Activated CD4-positive, alpha-beta memory T cell treated with anti-CD3 and anti-CD28 coated beads, Interleukin-2, amount 10 ng/mL, durations not matched to agents 7 days and 5 days (primary cell): Measurements from ENCODE around the gene NRG3. TPM values are rescaled to one million over a fixed set of nuclear protein-coding genes. Genes with fewer than 3 reads are reported as not detected.

ENCODE experiments used
- CTCF ChIA-PET: fragments of 350-600 bp; sonication (Branson Sonifier 250); formaldehyde crosslinking; loops from one replicate; lab custom pipeline; 2021; ENCODE audit warnings: antibody characterized with exemption, inconsistent platforms; lab: Charles Lee
- POLR2A ChIA-PET: fragments of 350-600 bp; sonication (Branson Sonifier 250); formaldehyde crosslinking; loops from one replicate; lab custom pipeline; 2021; ENCODE audit warnings: antibody characterized with exemption; lab: Charles Lee
- DNase-seq: peaks from one replicate; pipeline ENCODE4 v3.0.0-alpha.2; 2020
- H3K27ac Mint-ChIP-seq: one replicate; pipeline ENCODE4 v1.8.0; 2021; ENCODE audit warnings: mild to moderate bottlenecking, mixed read lengths
- H3K27me3 Mint-ChIP-seq: one replicate; pipeline ENCODE4 v1.8.0; 2021; ENCODE audit warnings: mixed read lengths
- H3K36me3 Mint-ChIP-seq: one replicate; pipeline ENCODE4 v1.8.0; 2021; ENCODE audit warnings: low read depth, mixed read lengths
- H3K4me1 Mint-ChIP-seq: one replicate; pipeline ENCODE4 v1.8.0; 2021; ENCODE audit warnings: mixed read lengths
- H3K4me3 Mint-ChIP-seq: one replicate; pipeline ENCODE4 v1.8.0; 2021; ENCODE audit warnings: mild to moderate bottlenecking, mixed read lengths
- H3K9me3 Mint-ChIP-seq: one replicate; pipeline ENCODE4 v1.8.0; 2021; ENCODE audit warnings: mixed read lengths
- total RNA-seq, 2 experiments: library from RNA; stranded (reverse); gene quantifications; one replicate each; pipeline ENCODE4 v1.2.3, GENCODE V29; 2021

The NRG3 gene
- total RNA-seq, 2 experiments from 2014 or later: not detected

- H3K27ac Mint-ChIP-seq: no peak overlapping the region
- no peak overlapping the region for H3K4me3 Mint-ChIP-seq
- CTCF ChIA-PET: no interaction called here
- DNase-seq: no peak
- H3K36me3 Mint-ChIP-seq: no peaks in the 10 kb centered on the region
- POLR2A ChIA-PET: no interaction called here
- H3K9me3 Mint-ChIP-seq: no peaks in the 10 kb centered on the region
- no peaks in the 10 kb centered on the region for H3K27me3 Mint-ChIP-seq
- H3K4me1 Mint-ChIP-seq: no peaks in the 10 kb centered on the region
Measured at GRCh38 chr10:82176587-82176986, 301.6 kb downstream of the NRG3 start.

DNA sequence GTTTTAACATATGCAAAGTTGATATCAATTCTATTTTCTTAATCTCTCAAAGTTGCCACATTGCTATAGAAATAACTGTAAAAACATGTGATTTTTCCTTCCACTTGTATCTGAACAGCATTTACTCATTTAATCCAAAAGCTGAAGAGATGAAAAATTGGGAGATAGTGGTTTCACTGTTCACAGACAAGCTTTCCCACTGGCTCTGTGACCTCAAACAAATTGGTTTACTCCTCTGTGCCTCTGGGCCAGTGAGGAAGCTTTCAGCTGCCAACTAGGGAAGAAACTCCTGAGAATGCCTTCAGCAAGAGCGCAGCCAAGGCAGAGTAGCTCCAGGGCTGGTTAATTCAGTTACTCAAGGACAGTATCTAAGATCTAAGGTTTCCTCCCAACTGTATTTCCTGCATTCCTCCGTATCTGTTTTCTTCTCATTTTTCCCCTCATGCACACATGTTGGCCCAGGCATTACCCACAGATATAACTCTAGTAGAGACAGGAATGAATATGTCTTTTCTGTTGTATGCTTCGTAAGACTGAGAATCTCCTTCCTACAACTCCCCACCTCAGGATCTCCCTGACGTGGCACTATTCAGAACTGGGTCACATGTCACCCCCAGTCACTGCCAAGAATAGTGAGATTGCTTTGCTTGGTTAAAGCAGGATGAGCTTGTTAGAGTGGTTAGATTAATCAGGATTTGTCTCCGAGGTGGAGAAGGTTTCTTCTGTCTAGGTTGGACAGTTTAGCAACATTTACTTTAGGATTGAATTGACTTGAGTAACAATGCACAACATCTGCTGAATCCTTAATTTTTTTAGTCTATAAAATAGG is 315.7 kb downstream of the NRG3 start:
- POLR2A ChIA-PET: no interaction called here
- Mint-ChIP-seq H3K27ac (no peak overlapping the region), H3K4me3 (no peak overlapping the region), H3K9me3 (peaks cover 3% of the 10 kb centered on the region), H3K36me3 (no peaks in the 10 kb centered on the region), H3K27me3 (no peaks in the 10 kb centered on the region), H3K4me1 (no peaks in the 10 kb centered on the region)
- DNase-seq: no peak
- CTCF ChIA-PET: no interaction called here

GRCh38 chr10:82191653-82192052 is 316.7 kb downstream of the NRG3 start:
- H3K27me3 Mint-ChIP-seq: no peaks in the 10 kb centered on the region
- DNase-seq: no peak
- H3K4me3 Mint-ChIP-seq: no peak overlapping the region
- POLR2A ChIA-PET: no interaction called here
- H3K9me3 Mint-ChIP-seq: peaks cover 2% of the 10 kb centered on the region
- H3K27ac Mint-ChIP-seq: no peak overlapping the region
- no peaks in the 10 kb centered on the region for H3K4me1 Mint-ChIP-seq
- CTCF ChIA-PET: no interaction called here
- no peaks in the 10 kb centered on the region for H3K36me3 Mint-ChIP-seq

DNA sequence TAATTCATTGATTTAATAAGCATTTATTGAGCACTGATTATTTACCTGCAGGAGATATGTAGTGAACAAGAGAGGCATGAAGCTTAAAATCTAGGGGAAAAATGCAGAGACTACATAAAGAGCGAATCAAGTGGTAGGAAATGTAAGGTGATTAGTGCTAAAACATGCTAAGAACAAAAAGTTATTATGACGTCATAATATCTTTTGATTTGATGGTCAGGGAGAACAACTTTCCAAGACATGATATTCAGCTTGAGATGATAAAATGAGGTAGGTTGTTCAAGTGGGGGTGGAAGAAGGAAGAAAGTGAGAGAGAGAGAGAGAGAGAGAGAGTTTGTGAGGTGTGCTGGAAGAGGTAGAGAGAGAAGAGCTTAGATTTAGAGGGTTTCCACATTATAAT is 317.7 kb downstream of the NRG3 start:
- no peak for DNase-seq
- ChIA-PET CTCF (no interaction called here), POLR2A (no interaction called here)
- Mint-ChIP-seq H3K36me3 (no peaks in the 10 kb centered on the region), H3K27ac (no peak overlapping the region), H3K9me3 (no peaks in the 10 kb centered on the region), H3K27me3 (no peaks in the 10 kb centered on the region), H3K4me3 (no peak overlapping the region), H3K4me1 (no peaks in the 10 kb centered on the region)

- H3K27me3 Mint-ChIP-seq: no peaks in the 10 kb centered on the region
Measured at GRCh38 chr10:82194419-82194818, 319.4 kb downstream of the NRG3 start.

DNA sequence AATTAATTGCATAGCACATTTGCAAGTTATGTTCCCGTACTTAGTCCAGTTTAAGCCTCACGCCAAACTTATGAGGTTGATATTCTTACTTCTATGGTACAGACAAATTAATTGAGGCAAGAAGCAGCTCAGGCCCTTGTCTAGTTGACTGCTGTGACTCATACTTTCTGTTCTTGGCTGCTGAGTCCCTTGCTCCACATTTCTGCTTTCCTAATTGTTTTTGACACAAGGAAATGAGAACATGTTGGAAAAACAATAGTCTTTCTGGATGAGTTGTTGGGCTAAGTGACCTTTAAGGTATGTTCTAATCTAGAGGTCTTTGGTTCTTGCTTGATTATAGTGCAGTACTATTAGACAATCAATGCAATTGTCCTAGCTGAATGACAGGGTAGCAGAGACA is 331.8 kb downstream of the NRG3 start:
- no peak overlapping the region for H3K4me3 Mint-ChIP-seq

More at GRCh38 chr10:82194419-82194818, 319.4 kb downstream of the NRG3 start:
- Mint-ChIP-seq H3K9me3 (no peaks in the 10 kb centered on the region), H3K4me1 (no peaks in the 10 kb centered on the region), H3K27ac (no peak overlapping the region), H3K4me3 (no peak overlapping the region), H3K36me3 (no peaks in the 10 kb centered on the region)
- ChIA-PET POLR2A (no interaction called here), CTCF (no interaction called here)
- no peak for DNase-seq

DNA sequence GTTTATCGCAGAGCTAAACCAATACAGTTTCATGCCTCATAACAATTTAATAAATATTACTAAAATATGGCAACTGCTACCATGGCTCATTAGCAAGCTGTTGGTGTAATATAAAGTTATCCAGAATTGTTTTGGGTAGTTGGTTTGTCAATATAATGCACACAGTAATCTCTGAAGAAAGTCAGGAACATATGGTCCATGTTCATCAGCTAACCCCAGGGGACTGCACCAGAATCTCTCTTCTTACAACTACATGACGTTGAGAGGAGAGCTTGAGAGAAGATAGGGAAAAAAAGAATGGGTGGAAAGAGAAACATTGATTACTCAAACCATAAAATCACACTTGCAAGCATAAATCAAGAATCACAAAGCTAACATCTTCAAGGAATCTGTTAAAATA is 333.7 kb downstream of the NRG3 start:
- ChIA-PET POLR2A (no interaction called here), CTCF (no interaction called here)
- H3K36me3 Mint-ChIP-seq: no peaks in the 10 kb centered on the region
- no peaks in the 10 kb centered on the region for H3K4me1 Mint-ChIP-seq
- H3K27ac Mint-ChIP-seq: no peak overlapping the region
- no peaks in the 10 kb centered on the region for H3K27me3 Mint-ChIP-seq
- H3K9me3 Mint-ChIP-seq: no peaks in the 10 kb centered on the region
- no peak for DNase-seq
- no peak overlapping the region for H3K4me3 Mint-ChIP-seq

More for the DNA sequence above, 331.8 kb downstream of the NRG3 start:
- no peaks in the 10 kb centered on the region for H3K36me3 Mint-ChIP-seq
- ChIA-PET CTCF (no interaction called here), POLR2A (no interaction called here)
- H3K27me3 Mint-ChIP-seq: no peaks in the 10 kb centered on the region
- H3K27ac Mint-ChIP-seq: no peak overlapping the region
- DNase-seq: no peak
- H3K4me1 Mint-ChIP-seq: no peaks in the 10 kb centered on the region
- peaks cover 2% of the 10 kb centered on the region for H3K9me3 Mint-ChIP-seq

DNA sequence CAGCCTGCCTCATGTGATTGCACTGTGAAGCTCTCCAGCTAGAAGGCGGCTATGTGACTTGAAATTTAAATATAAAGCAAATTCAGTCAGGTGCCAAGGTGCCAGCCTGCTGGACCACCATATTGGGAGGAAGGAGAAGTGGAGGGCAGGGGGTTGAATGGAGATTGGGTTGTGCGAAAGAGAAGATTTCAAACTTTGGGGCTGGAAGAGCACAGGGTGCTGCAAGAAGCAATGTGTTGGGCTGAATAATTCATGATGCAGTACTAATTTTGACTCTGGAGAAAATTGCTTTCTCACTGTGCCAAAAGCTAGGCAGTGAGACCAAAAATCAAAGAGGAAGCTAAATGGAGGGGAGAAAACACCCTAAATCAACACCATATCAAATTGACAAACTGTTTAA is 335.3 kb downstream of the NRG3 start:
- no peak overlapping the region for H3K4me3 Mint-ChIP-seq
- no peak for DNase-seq
- POLR2A ChIA-PET: no interaction called here
- no peak overlapping the region for H3K27ac Mint-ChIP-seq
- CTCF ChIA-PET: no interaction called here
- no peaks in the 10 kb centered on the region for H3K36me3 Mint-ChIP-seq
- H3K4me1 Mint-ChIP-seq: no peaks in the 10 kb centered on the region
- H3K27me3 Mint-ChIP-seq: no peaks in the 10 kb centered on the region
- H3K9me3 Mint-ChIP-seq: no peaks in the 10 kb centered on the region

DNA sequence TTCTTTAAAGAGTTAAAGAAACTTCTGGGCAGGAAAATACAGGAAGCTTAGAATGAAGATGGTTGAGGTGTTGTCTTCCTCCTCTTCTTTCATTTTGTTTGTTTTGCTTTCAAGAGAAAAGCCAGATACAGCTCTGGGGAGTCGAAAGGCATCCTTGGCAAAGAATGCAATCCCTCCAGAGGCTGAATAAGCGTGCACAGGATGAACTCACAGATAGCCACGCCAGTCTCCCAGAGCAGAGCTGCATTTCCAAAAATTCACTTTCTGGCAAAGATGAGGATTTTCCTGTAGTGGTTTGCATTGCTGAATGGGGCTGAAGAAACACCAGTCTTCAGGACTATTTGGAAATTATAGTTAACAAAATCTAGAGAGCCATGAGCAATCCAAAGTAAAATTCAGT is 336.4 kb downstream of the NRG3 start:
- CTCF ChIA-PET: no interaction called here
- Mint-ChIP-seq H3K27me3 (no peaks in the 10 kb centered on the region), H3K4me1 (no peaks in the 10 kb centered on the region), H3K4me3 (no peak overlapping the region), H3K9me3 (no peaks in the 10 kb centered on the region), H3K27ac (no peak overlapping the region), H3K36me3 (no peaks in the 10 kb centered on the region)
- DNase-seq: no peak
- POLR2A ChIA-PET: no interaction called here

GRCh38 chr10:82212753-82213152 is 337.8 kb downstream of the NRG3 start:
- no peaks in the 10 kb centered on the region for H3K36me3 Mint-ChIP-seq
- H3K4me1 Mint-ChIP-seq: no peaks in the 10 kb centered on the region
- POLR2A ChIA-PET: no interaction called here
- DNase-seq: no peak
- no peak overlapping the region for H3K27ac Mint-ChIP-seq
- H3K27me3 Mint-ChIP-seq: no peaks in the 10 kb centered on the region
- H3K9me3 Mint-ChIP-seq: no peaks in the 10 kb centered on the region
- no peak overlapping the region for H3K4me3 Mint-ChIP-seq
- CTCF ChIA-PET: no interaction called here

GRCh38 chr10:82213784-82214183 is 338.8 kb downstream of the NRG3 start:
- no peaks in the 10 kb centered on the region for H3K36me3 Mint-ChIP-seq
- CTCF ChIA-PET: no interaction called here
- H3K27ac Mint-ChIP-seq: no peak overlapping the region
- DNase-seq: no peak
- H3K27me3 Mint-ChIP-seq: no peaks in the 10 kb centered on the region
- H3K9me3 Mint-ChIP-seq: no peaks in the 10 kb centered on the region
- POLR2A ChIA-PET: no interaction called here
- H3K4me1 Mint-ChIP-seq: no peaks in the 10 kb centered on the region
- H3K4me3 Mint-ChIP-seq: no peak overlapping the region

GRCh38 chr10:82221056-82221455 is 346.1 kb downstream of the NRG3 start:
- ChIA-PET CTCF (no interaction called here), POLR2A (no interaction called here)
- H3K27me3 Mint-ChIP-seq: no peaks in the 10 kb centered on the region
- no peaks in the 10 kb centered on the region for H3K4me1 Mint-ChIP-seq
- no peak for DNase-seq
- H3K9me3 Mint-ChIP-seq: peaks cover 3% of the 10 kb centered on the region
- no peak overlapping the region for H3K27ac Mint-ChIP-seq
- no peaks in the 10 kb centered on the region for H3K36me3 Mint-ChIP-seq
- no peak overlapping the region for H3K4me3 Mint-ChIP-seq

- DNase-seq: no peak
- no peaks in the 10 kb centered on the region for H3K36me3 Mint-ChIP-seq
- ChIA-PET CTCF (no interaction called here), POLR2A (no interaction called here)
- H3K9me3 Mint-ChIP-seq: peaks cover 3% of the 10 kb centered on the region
- H3K27ac Mint-ChIP-seq: no peak overlapping the region
- no peaks in the 10 kb centered on the region for H3K4me1 Mint-ChIP-seq
- no peak overlapping the region for H3K4me3 Mint-ChIP-seq
- H3K27me3 Mint-ChIP-seq: no peaks in the 10 kb centered on the region
Measured at GRCh38 chr10:82221601-82222149, 346.7 kb downstream of the NRG3 start.

DNA sequence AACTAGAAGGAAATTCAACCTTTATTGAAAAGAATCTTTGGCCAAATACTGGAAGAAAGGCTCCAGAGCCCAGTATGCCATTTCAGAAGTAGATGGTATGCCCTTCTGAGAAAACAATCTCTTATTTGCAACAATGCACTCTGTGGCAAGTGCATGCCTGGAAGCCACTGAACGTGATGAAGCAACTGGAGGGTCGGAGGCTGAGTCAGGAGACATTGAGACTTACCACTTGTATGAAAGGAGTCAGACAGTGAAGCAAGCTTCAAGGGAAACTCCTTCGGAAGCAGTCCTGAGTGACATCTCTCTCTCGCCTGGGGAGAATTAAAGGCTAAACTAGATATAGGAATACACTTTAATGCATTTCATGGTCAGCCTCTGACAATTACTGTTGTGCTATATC is 353.7 kb downstream of the NRG3 start:
- Mint-ChIP-seq H3K27me3 (no peaks in the 10 kb centered on the region), H3K9me3 (peaks cover 10% of the 10 kb centered on the region), H3K4me1 (no peaks in the 10 kb centered on the region), H3K4me3 (no peak overlapping the region), H3K27ac (no peak overlapping the region), H3K36me3 (no peaks in the 10 kb centered on the region)
- POLR2A ChIA-PET: no interaction called here
- CTCF ChIA-PET: no interaction called here
- no peak for DNase-seq
